WTC11 (cell line): ENCODE measurements around the gene DONSON.

ENCODE experiments used
- AFF4 ChIP-seq: sonication (generic); formaldehyde crosslinking; IDR thresholded peaks from 2 replicates; pipeline ENCODE4 v1.8.1; 2023; ENCODE audit warnings: mild to moderate bottlenecking, missing genetic modification reagents, borderline replicate concordance
- FOXP4 ChIP-seq: sonication (generic); formaldehyde crosslinking; IDR thresholded peaks from 2 replicates; pipeline ENCODE4 v1.8.0; 2022; ENCODE audit warnings: mild to moderate bottlenecking, missing genetic modification reagents
- MAX ChIP-seq: sonication (generic); formaldehyde crosslinking; IDR thresholded peaks from 2 replicates; pipeline ENCODE4 v1.8.0; 2022; ENCODE audit warnings: mild to moderate bottlenecking, missing genetic modification reagents
- MXD4 ChIP-seq: fragments of 250-450 bp; sonication (Bioruptor Pico); IDR thresholded peaks from 2 replicates; pipeline ENCODE4 v1.8.0; 2021; ENCODE audit warnings: mild to moderate bottlenecking, moderate library complexity, borderline replicate concordance
- SMAD4 ChIP-seq: sonication (generic); formaldehyde crosslinking; IDR thresholded peaks from 2 replicates; pipeline ENCODE4 v1.8.0; 2022; ENCODE audit warnings: mild to moderate bottlenecking, missing genetic modification reagents
- ZNF512 ChIP-seq: sonication (generic); formaldehyde crosslinking; IDR thresholded peaks from 2 replicates; pipeline ENCODE4 v1.8.1; 2022; ENCODE audit warnings: missing genetic modification reagents, borderline replicate concordance
- TF ChIP-seq, protein P1 (sequence below): fragments of 200-600 bp; IDR thresholded peaks from 2 replicates; pipeline ENCODE4 v1.8.0; 2022; ENCODE audit warnings: antibody characterized with exemption
- TF ChIP-seq, protein P2 (sequence below): sonication (generic); formaldehyde crosslinking; IDR thresholded peaks from 2 replicates; pipeline ENCODE4 v1.8.0; 2023; ENCODE audit warnings: mild to moderate bottlenecking, missing genetic modification reagents
- TF ChIP-seq, protein P3 (sequence below): sonication (generic); formaldehyde crosslinking; IDR thresholded peaks from 2 replicates; pipeline ENCODE4 v1.8.0; 2022; ENCODE audit warnings: missing genetic modification reagents
- TF ChIP-seq, protein P4 (sequence below): sonication (generic); formaldehyde crosslinking; IDR thresholded peaks from 2 replicates; pipeline ENCODE4 v1.8.1; 2023; ENCODE audit warnings: mild to moderate bottlenecking, missing genetic modification reagents, moderate library complexity
- TF ChIP-seq, protein P5 (sequence below): sonication (generic); formaldehyde crosslinking; IDR thresholded peaks from 2 replicates; pipeline ENCODE4 v1.8.1; 2022; ENCODE audit warnings: low read depth, missing genetic modification reagents, borderline replicate concordance

- TF ChIP-seq FOXP4 (CRISPR knock-in tag) (no peak), ZNF512 (CRISPR knock-in tag) (no peak), AFF4 (CRISPR knock-in tag) (no peak), MAX (CRISPR knock-in tag) (no peak), MXD4 (CRISPR knock-in tag) (no peak), SMAD4 (CRISPR knock-in tag) (no peak)
- TF ChIP-seq, protein P1, sequence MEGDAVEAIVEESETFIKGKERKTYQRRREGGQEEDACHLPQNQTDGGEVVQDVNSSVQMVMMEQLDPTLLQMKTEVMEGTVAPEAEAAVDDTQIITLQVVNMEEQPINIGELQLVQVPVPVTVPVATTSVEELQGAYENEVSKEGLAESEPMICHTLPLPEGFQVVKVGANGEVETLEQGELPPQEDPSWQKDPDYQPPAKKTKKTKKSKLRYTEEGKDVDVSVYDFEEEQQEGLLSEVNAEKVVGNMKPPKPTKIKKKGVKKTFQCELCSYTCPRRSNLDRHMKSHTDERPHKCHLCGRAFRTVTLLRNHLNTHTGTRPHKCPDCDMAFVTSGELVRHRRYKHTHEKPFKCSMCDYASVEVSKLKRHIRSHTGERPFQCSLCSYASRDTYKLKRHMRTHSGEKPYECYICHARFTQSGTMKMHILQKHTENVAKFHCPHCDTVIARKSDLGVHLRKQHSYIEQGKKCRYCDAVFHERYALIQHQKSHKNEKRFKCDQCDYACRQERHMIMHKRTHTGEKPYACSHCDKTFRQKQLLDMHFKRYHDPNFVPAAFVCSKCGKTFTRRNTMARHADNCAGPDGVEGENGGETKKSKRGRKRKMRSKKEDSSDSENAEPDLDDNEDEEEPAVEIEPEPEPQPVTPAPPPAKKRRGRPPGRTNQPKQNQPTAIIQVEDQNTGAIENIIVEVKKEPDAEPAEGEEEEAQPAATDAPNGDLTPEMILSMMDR: no peak
- TF ChIP-seq, protein P2, sequence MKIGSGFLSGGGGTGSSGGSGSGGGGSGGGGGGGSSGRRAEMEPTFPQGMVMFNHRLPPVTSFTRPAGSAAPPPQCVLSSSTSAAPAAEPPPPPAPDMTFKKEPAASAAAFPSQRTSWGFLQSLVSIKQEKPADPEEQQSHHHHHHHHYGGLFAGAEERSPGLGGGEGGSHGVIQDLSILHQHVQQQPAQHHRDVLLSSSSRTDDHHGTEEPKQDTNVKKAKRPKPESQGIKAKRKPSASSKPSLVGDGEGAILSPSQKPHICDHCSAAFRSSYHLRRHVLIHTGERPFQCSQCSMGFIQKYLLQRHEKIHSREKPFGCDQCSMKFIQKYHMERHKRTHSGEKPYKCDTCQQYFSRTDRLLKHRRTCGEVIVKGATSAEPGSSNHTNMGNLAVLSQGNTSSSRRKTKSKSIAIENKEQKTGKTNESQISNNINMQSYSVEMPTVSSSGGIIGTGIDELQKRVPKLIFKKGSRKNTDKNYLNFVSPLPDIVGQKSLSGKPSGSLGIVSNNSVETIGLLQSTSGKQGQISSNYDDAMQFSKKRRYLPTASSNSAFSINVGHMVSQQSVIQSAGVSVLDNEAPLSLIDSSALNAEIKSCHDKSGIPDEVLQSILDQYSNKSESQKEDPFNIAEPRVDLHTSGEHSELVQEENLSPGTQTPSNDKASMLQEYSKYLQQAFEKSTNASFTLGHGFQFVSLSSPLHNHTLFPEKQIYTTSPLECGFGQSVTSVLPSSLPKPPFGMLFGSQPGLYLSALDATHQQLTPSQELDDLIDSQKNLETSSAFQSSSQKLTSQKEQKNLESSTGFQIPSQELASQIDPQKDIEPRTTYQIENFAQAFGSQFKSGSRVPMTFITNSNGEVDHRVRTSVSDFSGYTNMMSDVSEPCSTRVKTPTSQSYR (CRISPR knock-in tag): no peak
- TF ChIP-seq, protein P3, sequence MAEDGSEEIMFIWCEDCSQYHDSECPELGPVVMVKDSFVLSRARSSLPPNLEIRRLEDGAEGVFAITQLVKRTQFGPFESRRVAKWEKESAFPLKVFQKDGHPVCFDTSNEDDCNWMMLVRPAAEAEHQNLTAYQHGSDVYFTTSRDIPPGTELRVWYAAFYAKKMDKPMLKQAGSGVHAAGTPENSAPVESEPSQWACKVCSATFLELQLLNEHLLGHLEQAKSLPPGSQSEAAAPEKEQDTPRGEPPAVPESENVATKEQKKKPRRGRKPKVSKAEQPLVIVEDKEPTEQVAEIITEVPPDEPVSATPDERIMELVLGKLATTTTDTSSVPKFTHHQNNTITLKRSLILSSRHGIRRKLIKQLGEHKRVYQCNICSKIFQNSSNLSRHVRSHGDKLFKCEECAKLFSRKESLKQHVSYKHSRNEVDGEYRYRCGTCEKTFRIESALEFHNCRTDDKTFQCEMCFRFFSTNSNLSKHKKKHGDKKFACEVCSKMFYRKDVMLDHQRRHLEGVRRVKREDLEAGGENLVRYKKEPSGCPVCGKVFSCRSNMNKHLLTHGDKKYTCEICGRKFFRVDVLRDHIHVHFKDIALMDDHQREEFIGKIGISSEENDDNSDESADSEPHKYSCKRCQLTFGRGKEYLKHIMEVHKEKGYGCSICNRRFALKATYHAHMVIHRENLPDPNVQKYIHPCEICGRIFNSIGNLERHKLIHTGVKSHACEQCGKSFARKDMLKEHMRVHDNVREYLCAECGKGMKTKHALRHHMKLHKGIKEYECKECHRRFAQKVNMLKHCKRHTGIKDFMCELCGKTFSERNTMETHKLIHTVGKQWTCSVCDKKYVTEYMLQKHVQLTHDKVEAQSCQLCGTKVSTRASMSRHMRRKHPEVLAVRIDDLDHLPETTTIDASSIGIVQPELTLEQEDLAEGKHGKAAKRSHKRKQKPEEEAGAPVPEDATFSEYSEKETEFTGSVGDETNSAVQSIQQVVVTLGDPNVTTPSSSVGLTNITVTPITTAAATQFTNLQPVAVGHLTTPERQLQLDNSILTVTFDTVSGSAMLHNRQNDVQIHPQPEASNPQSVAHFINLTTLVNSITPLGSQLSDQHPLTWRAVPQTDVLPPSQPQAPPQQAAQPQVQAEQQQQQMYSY (CRISPR knock-in tag): no peak
- TF ChIP-seq, protein P4, sequence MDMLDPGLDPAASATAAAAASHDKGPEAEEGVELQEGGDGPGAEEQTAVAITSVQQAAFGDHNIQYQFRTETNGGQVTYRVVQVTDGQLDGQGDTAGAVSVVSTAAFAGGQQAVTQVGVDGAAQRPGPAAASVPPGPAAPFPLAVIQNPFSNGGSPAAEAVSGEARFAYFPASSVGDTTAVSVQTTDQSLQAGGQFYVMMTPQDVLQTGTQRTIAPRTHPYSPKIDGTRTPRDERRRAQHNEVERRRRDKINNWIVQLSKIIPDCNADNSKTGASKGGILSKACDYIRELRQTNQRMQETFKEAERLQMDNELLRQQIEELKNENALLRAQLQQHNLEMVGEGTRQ (CRISPR knock-in tag): no peak
- TF ChIP-seq, protein P5, sequence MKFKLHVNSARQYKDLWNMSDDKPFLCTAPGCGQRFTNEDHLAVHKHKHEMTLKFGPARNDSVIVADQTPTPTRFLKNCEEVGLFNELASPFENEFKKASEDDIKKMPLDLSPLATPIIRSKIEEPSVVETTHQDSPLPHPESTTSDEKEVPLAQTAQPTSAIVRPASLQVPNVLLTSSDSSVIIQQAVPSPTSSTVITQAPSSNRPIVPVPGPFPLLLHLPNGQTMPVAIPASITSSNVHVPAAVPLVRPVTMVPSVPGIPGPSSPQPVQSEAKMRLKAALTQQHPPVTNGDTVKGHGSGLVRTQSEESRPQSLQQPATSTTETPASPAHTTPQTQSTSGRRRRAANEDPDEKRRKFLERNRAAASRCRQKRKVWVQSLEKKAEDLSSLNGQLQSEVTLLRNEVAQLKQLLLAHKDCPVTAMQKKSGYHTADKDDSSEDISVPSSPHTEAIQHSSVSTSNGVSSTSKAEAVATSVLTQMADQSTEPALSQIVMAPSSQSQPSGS (CRISPR knock-in tag): no peak
These were observed 20.0 kb downstream of the DONSON start for GRCh38 chr21:33568448-33568847.
